HG03520 (cell line): ENCODE data around the gene FAM53A.
"Not testable (repeated sequence)": the region's sequence is repeated elsewhere in the genome, so short reads cannot be mapped to it uniquely, and the experiment has no call there.

Experiments
- ATAC-seq: cut with Tn5 transposase; IDR thresholded peaks from one replicate; pipeline ENCODE4 v1.9.1; 2021; ENCODE audit warnings: mild to moderate bottlenecking, moderate library complexity; ENCODE audit not compliant: unreplicated experiment

Gene FAM53A

GRCh38 chr4:1641671-1642070 lies 42.4 kb downstream of the FAM53A start:
- no peak for ATAC-seq

GRCh38 chr4:1640716-1641503 lies 43.2 kb downstream of the FAM53A start:
- not testable (repeated sequence) for ATAC-seq

GRCh38 chr4:1640190-1640589 lies 43.9 kb downstream of the FAM53A start:
- ATAC-seq: no peak

GRCh38 chr4:1639299-1639868 lies 44.7 kb downstream of the FAM53A start:
- no peak for ATAC-seq

GRCh38 chr4:1638873-1639272 lies 45.2 kb downstream of the FAM53A start:
- no peak for ATAC-seq

- ATAC-seq: no peak
Measured at GRCh38 chr4:1638272-1638598, 45.9 kb downstream of the FAM53A start.

GRCh38 chr4:1637580-1638271 lies 46.4 kb downstream of the FAM53A start:
- ATAC-seq: no peak

GRCh38 chr4:1636490-1637211 lies 47.5 kb downstream of the FAM53A start:
- no peak for ATAC-seq

DNA sequence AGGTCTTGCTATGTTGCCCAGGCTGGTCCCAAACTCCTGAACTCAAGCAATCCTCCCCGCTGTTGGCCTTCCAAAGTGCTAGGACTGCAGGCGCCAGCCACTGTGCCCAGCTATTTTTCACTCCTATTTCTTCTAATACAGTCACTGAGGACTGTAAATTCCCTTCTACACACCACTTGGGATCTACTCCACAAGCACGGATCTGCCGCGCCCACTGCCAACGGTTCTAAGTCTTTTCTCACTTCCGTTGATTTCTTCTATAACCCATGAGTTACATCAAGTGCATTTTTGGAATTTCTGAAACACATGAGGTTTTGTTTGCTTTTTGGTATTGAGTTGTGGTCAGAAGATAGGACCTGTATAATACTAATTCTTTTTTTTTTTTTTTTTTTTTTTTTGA lies 48.6 kb downstream of the FAM53A start:
- no peak for ATAC-seq

DNA sequence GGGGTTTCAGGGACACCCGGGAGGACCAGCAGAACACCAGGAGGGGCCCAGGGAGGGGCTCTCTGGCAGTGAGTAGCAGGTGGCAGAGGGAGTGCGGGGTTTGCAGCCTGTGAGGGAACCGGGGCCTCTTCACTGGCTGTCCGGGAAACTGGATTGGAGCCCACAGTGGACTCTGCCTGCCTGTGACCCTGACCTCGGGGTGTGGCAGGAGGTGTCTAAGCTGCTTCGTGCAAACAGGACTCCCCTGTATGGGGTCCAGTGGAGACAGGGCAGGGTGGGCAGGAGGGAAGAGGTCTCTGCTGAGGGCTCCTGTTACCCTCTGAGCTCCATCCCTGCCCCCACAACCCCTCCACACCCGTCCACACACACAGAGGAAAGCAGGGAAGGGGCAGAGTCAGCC lies 50.1 kb downstream of the FAM53A start:
- ATAC-seq: no peak

DNA sequence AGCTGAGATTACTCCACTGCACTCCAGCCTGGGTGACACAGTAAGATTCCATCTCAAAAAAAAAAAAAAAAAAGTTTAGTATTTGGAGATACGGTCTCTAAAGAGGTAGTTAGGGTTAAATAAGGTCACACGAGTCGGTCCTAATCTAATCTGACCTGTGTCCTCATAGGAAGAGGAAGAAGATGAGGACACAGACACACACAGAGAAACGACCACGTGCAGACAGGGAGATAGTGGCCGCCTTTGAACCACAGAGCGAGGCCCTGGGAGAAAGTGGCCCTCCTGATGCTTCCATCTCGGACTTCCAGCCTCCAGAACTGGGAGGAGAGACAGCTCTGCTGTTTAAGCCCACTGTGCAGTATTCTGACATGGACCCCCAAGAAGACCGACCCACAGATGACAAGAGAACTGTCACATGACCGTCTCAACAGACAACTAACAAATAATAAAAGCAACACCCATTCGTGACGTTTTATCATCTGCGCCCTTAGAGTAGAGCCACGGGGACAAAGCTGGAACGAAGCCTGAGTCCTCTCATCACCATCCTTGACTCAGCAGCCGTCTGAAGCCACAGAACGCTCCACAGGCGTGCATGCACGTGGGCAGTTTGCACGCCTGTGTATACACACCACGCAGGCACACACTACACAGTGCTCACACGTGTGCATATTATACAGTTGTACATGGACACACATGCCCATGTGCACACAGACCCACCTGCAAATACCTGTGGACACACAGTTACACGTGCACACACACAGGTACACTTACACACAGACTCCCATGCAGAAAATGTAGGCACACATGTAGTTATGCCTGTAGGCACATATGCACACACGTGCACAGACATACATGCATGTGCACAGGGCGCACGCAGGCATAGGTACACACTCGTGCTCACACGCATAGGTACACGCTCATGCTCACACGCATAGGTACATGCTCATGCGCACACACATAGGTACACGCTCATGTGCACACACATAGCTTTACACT lies 51.7 kb downstream of the FAM53A start:
- no peak for ATAC-seq

DNA sequence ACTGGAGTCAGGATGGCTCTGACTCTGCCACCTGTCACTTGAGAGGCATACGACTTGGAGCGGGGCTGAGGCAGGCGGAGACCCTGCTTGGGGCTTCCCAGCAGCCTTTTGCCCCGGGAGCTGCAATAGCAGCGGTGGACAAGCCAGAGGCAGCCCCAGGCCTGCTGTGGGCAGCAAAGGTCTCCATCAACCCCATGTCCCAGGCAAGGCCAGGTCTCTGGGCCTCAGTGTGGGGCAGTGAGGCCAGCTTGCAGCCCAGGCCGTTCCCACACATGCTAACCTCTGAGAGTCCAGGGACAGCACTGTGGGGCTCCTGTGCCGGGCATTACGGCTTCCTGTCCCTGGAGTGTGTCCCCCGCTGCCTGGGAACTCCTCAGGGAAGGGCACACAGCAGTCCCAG lies 53.0 kb downstream of the FAM53A start:
- ATAC-seq: no peak

GRCh38 chr4:1630266-1630665 lies 53.8 kb downstream of the FAM53A start:
- ATAC-seq: no peak

DNA sequence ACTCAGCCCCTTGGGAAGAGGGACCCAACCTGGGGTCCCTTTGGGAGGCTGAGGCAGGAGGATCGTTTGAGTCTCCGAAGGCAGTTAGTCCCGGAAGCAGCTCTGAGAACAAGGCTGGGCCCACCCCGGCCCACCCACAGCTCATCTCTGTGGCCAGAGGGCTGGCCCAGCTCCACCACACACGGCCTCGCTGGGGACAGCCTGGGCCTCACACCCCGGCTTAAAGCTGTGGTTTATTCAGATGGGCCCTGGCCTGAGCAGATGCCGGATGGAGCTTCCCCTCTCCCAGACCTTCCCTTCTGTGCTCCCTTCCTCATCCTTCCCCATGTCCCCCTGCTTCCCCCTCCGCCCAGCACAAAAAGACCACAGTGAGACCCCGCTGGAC lies 54.4 kb downstream of the FAM53A start:
- ATAC-seq: no peak

- ATAC-seq: no peak
Measured at GRCh38 chr4:1628892-1629698, 55.0 kb downstream of the FAM53A start.

- no peak for ATAC-seq
Measured at GRCh38 chr4:1627417-1628313, 56.4 kb downstream of the FAM53A start.

DNA sequence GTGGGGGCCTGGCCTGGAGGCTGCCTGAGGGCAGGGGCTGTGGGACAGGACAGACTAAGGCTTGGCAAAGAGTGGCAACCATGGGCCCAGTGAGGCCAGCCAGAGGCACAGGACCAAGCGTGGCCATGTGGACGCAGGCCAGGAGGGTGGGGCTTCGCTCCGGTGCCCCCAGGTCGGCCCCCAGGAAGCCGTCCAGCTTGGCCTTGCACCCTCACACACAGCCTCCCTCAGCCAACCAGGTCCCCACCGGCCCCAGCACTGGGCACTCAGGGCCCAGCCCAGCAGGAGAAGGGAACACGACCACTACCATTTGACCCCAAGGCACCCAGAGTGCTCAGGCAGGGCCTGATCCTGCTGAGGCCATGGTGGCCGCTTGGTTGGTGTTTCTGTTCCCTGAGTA lies 57.2 kb downstream of the FAM53A start:
- no peak for ATAC-seq

GRCh38 chr4:1626151-1626550 lies 58.0 kb downstream of the FAM53A start:
- ATAC-seq: no peak
